ENCODE data around the gene SPATA4.

The SPATA4 gene

GRCh38 chr4:176149680-176150355 is 45.6 kb downstream of the SPATA4 start:
- H3K4me3 ChIP-seq (replicated peaks; ENCODE audit: insufficient read depth, low read length), result no peak overlapping the region
- H3K27me3 ChIP-seq (ENCODE audit: insufficient read depth, poor library complexity, severe bottlenecking), result no peaks in the 10 kb centered on the region
- no peak for DNase-seq (ENCODE audit: low read depth in 1 of 2, low spot score in 1 of 2)
- TF ChIP-seq SPI1 (IDR thresholded peaks at IDR 0.05; ENCODE audit: borderline replicate concordance, low read depth), result no peak
- TF ChIP-seq GABPA (IDR thresholded peaks at IDR 0.05; ENCODE audit: low read depth), result no peak
- no peak for TF ChIP-seq POLR2AphosphoS5 (IDR thresholded peaks at IDR 0.05; ENCODE audit: low read depth)
- TF ChIP-seq REST (IDR thresholded peaks at IDR 0.05; ENCODE audit: insufficient replicate concordance, low read depth), result no peak
- no peak overlapping the region for H3K27ac ChIP-seq (replicated peaks)

- Histone ChIP-seq H3K27me3 (ENCODE audit: insufficient read depth, poor library complexity, severe bottlenecking) (no peaks in the 10 kb centered on the region), H3K27ac (replicated peaks) (no peak overlapping the region), H3K4me3 (replicated peaks; ENCODE audit: insufficient read depth, low read length) (no peak overlapping the region)
- TF ChIP-seq REST (IDR thresholded peaks at IDR 0.05; ENCODE audit: insufficient replicate concordance, low read depth) (no peak), SPI1 (IDR thresholded peaks at IDR 0.05; ENCODE audit: borderline replicate concordance, low read depth) (no peak), GABPA (IDR thresholded peaks at IDR 0.05; ENCODE audit: low read depth) (no peak), POLR2AphosphoS5 (IDR thresholded peaks at IDR 0.05; ENCODE audit: low read depth) (no peak), CTCF (IDR thresholded peaks at IDR 0.05; ENCODE audit: insufficient read depth, low read length) (no peak)
- no peak for DNase-seq (ENCODE audit: low read depth in 1 of 2, low spot score in 1 of 2)
Measured at GRCh38 chr4:176142253-176142652, 53.1 kb downstream of the SPATA4 start.

- no peak for DNase-seq (ENCODE audit: low read depth in 1 of 2, low spot score in 1 of 2)
- no peak for TF ChIP-seq CTCF (IDR thresholded peaks at IDR 0.05; ENCODE audit: insufficient read depth, low read length)
- no peak for TF ChIP-seq GABPA (IDR thresholded peaks at IDR 0.05; ENCODE audit: low read depth)
- TF ChIP-seq SPI1 (IDR thresholded peaks at IDR 0.05; ENCODE audit: borderline replicate concordance, low read depth), result no peak
- TF ChIP-seq POLR2AphosphoS5 (IDR thresholded peaks at IDR 0.05; ENCODE audit: low read depth), result no peak
- no peak for TF ChIP-seq REST (IDR thresholded peaks at IDR 0.05; ENCODE audit: insufficient replicate concordance, low read depth)
Measured at GRCh38 chr4:176139518-176139917, 55.9 kb downstream of the SPATA4 start.

More at GRCh38 chr4:176139518-176139917, 55.9 kb downstream of the SPATA4 start:
- H3K27me3 ChIP-seq (ENCODE audit: insufficient read depth, poor library complexity, severe bottlenecking), result no peaks in the 10 kb centered on the region
- H3K4me3 ChIP-seq (replicated peaks; ENCODE audit: insufficient read depth, low read length), result no peak overlapping the region
- no peak overlapping the region for H3K27ac ChIP-seq (replicated peaks)

Measured in HL-60 (cell line).